Occipital lobe (tissue), 2 donors: ENCODE data around the gene HPS4. TPM values are rescaled to one million over a fixed set of nuclear protein-coding genes. Genes with fewer than 3 reads are reported as not detected.

Source experiments
- DNase-seq: peaks from one replicate; lab custom pipeline; 2025; lab: John Stamatoyannopoulos, UW
- total RNA-seq: library from RNA; depleted of rRNA; stranded (reverse); fragments of >200 nt; gene quantifications from one replicate; pipeline ENCODE4 v1.2.3, GENCODE V29; 2014

HPS4 gene
- total RNA-seq, 1 donor from 2014 or later = 35.1 TPM

- DNase-seq = peak; percentile 58
These were observed 17.4 kb downstream of the HPS4 start for GRCh38 chr22:26466196-26466595.

GRCh38 chr22:26464312-26464711, 19.3 kb downstream of the HPS4 start:
- DNase-seq = no peak

GRCh38 chr22:26463688-26464087, 19.9 kb downstream of the HPS4 start:
- no peak for DNase-seq

- peak; percentile 36 for DNase-seq
These were observed 20.4 kb downstream of the HPS4 start for GRCh38 chr22:26463101-26463661.

DNA sequence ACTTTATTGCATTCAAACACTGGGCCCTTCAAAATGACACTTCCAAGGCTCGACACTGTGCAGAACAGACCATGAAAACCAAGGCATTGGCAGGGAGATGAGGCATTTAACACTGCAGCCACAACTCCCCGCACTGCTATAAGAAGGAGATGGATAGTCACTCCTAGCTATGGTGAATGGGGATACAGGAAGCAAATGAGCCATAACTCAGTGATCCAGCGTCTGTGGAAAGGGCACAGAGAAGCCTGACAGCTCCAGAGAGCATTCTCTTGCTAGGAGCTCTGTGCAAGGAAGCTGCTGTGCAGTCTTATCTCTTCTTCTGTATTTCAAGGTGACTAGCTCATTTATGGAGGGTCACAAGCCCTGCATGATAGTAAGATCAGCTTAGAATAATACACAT, 20.9 kb downstream of the HPS4 start:
- DNase-seq = no peak

DNA sequence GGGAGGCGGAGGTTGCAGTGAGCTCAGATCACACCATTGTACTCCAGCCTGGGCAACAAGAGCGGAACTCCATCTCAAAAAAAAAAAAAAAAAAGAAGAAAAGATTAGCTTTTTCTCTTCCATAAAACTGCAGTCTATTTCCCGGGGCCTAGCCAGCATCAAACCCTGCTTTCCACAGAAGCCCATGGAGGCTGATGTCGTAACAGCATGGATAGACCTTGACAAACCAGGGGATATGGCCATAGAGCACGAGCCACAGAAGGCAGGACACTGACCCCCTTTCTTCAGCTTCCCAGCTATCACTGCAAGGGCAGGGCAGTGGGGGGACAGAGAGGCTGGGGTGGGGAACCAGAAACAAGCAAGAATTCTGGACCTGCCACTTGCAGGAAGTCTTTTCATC, 21.5 kb downstream of the HPS4 start:
- no peak for DNase-seq

DNA sequence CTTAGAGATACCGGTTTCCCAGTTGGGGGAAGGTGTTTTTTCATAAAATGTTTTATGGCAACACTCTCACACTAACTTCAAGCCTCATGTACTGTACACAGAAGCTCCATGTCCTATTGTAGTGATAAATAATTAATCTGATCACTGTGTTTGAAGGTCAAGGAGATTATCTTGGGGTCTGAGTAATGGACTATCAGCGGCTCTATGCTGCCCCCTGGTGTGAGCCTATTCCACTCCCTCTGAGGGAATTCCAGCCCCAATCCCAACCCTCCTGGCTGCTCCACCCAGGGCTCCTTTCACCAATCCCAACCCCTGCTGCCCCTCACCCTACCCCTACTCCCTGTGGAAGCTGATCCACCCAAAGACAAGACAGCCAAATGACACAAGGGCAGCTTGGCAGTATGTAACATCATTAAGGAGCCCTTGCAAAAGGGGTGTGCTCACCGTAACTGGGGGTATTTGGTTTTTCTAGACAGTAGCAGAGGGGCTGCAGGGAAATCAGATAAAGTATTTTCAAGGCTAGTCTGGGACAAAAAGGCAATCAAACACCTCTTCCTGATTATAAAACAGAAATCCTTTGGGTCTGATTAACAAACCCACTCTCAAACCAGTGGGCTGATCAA, 22.3 kb downstream of the HPS4 start:
- DNase-seq = no peak

DNA sequence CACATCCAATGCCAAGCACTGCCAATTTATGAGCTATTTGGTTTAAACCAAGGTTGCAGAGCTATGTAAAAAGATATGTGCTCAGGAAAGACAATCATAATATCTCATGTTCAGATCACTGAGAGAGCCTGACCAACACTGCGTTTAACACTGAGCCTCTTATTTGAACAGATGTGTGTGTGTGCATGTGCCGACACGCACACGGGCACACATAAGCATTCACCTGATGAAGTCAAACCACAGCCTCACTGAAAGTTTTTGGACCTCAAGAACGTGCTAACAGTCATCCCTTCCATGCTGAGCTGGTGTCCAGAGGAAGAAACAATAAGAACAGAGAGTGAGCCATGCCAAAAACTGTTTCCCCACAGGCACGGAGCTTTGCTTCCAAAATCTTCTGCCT, 23.4 kb downstream of the HPS4 start:
- no peak for DNase-seq

GRCh38 chr22:26457661-26458272, 25.8 kb downstream of the HPS4 start:
- no peak for DNase-seq

- DNase-seq = no peak
These were observed 29.6 kb downstream of the HPS4 start for GRCh38 chr22:26453812-26454500.

GRCh38 chr22:26453216-26453615, 30.4 kb downstream of the HPS4 start:
- DNase-seq = no peak

DNA sequence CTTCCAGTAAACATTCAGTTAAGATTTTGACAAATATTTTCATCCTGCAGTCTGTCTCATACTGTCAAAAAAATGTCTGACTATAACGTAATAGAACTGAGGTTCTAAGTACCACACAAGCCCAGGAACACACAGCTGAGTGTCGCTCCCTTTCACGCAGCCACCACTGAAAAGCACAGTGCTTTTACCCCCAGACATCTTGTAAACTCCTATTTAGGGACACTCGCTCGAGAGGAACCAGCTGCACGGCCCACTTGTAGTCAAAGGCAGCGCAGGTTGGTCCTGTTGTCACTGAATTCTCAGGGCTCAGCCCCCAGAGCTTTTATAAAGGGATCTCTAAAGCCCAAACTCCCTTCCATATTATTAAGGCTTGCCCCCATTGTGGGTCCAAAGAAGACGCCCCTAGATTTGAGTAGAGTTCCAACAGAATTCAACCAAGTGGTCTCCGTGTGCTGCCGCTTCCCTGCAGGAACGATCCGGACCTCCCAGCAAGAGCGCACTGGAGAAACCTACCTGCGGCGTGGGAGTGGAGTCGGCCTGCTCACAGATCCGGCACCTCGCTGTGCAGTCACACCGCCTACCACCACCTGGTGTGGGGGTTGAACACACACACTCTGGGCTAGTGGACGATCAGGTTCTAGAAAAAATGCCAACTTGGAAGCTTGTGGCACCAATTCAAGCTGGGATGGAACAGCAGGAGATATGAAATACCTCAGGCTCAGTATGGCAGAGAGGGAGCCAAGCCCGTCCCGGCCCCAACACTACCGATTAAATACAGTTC, 31.2 kb downstream of the HPS4 start:
- peak; percentile 50 for DNase-seq

GRCh38 chr22:26450453-26451185, 33.0 kb downstream of the HPS4 start:
- DNase-seq = no peak

DNA sequence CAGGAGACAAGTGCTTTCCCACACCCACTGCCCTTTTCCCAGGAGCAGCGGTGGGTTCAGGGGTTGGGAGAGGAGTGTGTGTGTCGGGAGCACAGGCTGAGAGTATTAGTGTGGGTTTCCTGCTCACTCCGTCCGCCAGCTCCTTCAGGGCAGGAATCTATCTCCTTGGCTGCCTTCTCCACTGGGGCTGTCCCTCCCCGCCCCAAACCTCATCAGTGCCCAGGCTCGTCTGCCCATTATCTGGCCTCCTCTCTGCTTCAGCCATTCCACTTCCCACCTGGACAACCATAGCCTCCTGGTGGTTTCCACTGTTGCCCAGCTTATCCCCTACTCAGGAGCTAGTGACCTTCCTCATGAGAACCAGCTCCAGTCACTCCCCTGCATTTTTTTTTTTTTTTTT, 34.6 kb downstream of the HPS4 start:
- no peak for DNase-seq

- DNase-seq = no peak
These were observed 35.2 kb downstream of the HPS4 start for GRCh38 chr22:26448334-26448733.

DNA sequence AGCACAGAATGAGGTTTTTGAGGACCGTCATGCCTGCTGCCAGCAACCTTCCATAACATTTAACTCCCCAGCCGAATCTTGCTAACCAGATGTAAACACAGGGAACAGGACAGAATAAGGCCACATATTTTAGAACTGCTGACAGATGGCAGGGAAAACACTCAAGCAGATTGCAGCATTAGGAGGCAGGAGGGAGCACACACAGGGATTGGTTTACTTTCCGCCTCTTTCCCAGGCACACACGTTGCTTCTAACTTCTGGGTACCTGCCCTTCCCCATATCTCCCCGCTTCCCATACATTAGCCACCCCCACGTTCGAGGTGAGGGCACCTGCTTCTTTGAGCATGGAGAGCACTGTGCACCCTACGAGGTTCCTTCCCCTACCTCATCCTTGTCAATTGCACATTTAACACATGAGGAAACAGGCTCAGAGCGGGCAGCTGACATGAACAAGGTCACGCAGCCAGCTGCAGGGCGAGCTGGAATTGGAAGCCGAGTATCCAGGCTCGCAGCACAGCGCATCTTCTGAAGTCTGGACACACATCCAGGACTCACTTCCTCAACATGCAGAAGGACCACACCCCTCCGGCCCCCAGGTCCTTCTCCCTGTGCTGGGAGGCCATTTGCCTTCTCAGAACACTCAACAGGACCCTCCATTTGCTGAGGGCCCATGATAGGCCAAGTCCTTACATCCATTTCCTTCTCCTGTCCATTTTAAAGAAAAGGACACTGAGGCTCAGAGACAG, 35.8 kb downstream of the HPS4 start:
- DNase-seq = no peak

DNA sequence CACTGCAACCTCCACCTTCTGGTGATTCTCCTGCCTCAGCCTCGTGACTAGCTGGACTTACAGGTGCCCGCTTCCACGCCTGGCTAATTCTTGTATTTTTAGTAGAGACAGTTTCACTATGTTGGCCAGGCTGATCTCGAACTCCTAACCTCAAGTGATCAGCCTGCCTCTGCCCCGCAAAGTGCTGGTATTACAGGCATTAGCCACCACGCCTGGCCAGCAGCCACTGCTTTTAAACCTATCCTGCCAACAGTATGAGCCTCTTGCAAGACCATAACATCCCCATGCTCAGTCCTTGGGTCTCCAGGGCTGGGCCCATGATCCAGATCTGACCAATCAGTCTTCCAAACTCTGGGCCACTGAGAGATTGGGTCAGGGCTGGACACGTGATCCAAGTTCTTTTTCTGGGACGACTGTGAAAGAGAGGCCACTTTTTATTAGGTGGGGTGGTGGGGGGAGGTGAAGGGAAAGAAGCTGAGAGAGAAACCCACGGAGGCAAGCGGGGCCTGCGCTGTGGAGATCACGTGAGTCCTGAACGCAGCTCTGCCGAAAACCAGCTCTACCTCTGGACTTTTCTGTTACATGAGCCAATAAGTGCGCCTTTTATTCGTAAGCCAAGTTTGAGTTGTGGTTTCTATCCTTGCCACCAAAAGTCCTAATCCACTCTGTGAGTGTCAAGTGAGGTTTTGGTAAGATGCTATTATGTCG, 36.6 kb downstream of the HPS4 start:
- no peak for DNase-seq

DNA sequence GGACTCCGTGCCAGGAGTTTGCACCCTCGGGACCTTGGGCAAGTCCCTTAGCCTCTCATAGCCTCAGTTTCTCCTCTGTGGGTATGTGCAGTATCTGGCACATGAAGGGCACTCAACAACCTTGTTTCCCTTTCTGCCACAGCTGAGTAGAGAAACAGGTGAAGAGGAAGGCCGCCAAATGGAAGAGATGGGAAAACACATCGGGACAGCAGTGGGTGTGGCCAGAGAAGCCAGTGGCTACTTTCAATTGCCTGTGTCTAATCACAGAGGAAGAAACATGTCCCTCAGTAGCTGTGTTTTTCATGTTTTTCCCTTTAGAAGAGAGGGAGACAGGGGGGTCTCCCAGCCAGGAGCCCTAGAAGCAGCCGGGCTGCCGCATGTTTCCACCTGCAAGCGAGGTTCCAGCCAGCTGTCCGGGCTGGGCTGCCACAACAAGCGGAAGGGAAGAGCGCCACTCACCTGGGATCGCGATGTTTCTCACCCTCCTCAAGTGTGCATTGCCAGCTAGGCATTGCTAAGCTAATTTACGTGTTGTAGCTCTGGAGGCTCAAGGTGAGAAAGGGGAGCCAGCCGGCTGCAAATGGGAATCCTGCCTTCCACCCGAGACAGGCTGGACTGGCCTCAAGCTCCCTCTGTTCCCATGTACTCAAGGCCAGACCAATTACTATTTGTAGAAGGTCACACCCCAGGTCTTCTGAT, 37.9 kb downstream of the HPS4 start:
- DNase-seq = no peak

- no peak for DNase-seq
These were observed 38.8 kb downstream of the HPS4 start for GRCh38 chr22:26444777-26445176.
